Left ventricle myocardium inferior (tissue), 1 donor: ENCODE results near the gene PPP1R9A. TPM values are rescaled to one million over a fixed set of nuclear protein-coding genes. Genes with fewer than 3 reads are reported as not detected.
"Not testable (repeated sequence)": the region's sequence is repeated elsewhere in the genome, so short reads cannot be mapped to it uniquely, and the experiment has no call there.

Source experiments
- DNase-seq: peaks from one replicate; pipeline ENCODE4 v3.0.0-alpha.2; 2020
- H3K27ac ChIP-seq: fragments of 200-600 bp; replicated peaks from 2 replicates; pipeline ENCODE4 v1.8.0; 2021
- H3K27me3 ChIP-seq: fragments of 200-600 bp; 2 replicates; pipeline ENCODE4 v1.8.0; 2021; ENCODE audit warnings: low read depth
- H3K36me3 ChIP-seq: fragments of 200-600 bp; 2 replicates; pipeline ENCODE4 v1.8.0; 2021
- H3K4me1 ChIP-seq: fragments of 200-600 bp; 2 replicates; pipeline ENCODE4 v1.8.0; 2021
- H3K4me3 ChIP-seq: fragments of 200-600 bp; 2 replicates; pipeline ENCODE4 v1.8.0; 2021; ENCODE audit warnings: mild to moderate bottlenecking, moderate library complexity
- H3K9me3 ChIP-seq: fragments of 200-600 bp; replicated peaks from 2 replicates; pipeline ENCODE4 v1.8.0; 2021
- CTCF ChIP-seq: fragments of 200-600 bp; IDR thresholded peaks from 2 replicates; pipeline ENCODE4 v1.8.0; 2021; ENCODE audit warnings: antibody characterized with exemption, mild to moderate bottlenecking, borderline replicate concordance
- intact Hi-C: fragments of 100-400 bp; cut with micrococcal nuclease; formaldehyde crosslinking; loops from one replicate; pipeline ENCODE4 v1.11.0; 2022
- total RNA-seq: library from RNA; stranded (reverse); fragmentation: NEBNext Ultra II Directional; extraction: Animal tissue kit (Norgen Biotek cat#: 25700); gene quantifications from one replicate; pipeline ENCODE4 v1.2.1, GENCODE V29; 2021
- donor health status: DM: no; HTN: yes; CAD: no; lungs with severe emphysema.

Gene PPP1R9A
- total RNA-seq, 1 donor from 2014 or later = 27.6 TPM

- Histone ChIP-seq H3K4me1 (no peaks in the 10 kb centered on the region), H3K36me3 (no peaks in the 10 kb centered on the region), H3K4me3 (no peak overlapping the region), H3K27me3 (no peaks in the 10 kb centered on the region), H3K27ac (no peak overlapping the region), H3K9me3 (no peaks in the 10 kb centered on the region)
- no peak for DNase-seq
- TF ChIP-seq CTCF = no peak
- intact Hi-C loops = no loop called here
Measured at GRCh38 chr7:94997547-94997946, 90.2 kb downstream of the PPP1R9A start.

GRCh38 chr7:94998266-94999068 is 91.1 kb downstream of the PPP1R9A start:
- H3K36me3 ChIP-seq = no peaks in the 10 kb centered on the region
- H3K27ac ChIP-seq = no peak overlapping the region
- H3K4me1 ChIP-seq = no peaks in the 10 kb centered on the region
- H3K4me3 ChIP-seq = no peak overlapping the region
- DNase-seq = no peak
- no peak for TF ChIP-seq CTCF
- H3K9me3 ChIP-seq = no peaks in the 10 kb centered on the region
- H3K27me3 ChIP-seq = no peaks in the 10 kb centered on the region
- intact Hi-C loops = no loop called here

- TF ChIP-seq CTCF = no peak
Measured at GRCh38 chr7:94999069-94999351, 91.6 kb downstream of the PPP1R9A start.

DNA sequence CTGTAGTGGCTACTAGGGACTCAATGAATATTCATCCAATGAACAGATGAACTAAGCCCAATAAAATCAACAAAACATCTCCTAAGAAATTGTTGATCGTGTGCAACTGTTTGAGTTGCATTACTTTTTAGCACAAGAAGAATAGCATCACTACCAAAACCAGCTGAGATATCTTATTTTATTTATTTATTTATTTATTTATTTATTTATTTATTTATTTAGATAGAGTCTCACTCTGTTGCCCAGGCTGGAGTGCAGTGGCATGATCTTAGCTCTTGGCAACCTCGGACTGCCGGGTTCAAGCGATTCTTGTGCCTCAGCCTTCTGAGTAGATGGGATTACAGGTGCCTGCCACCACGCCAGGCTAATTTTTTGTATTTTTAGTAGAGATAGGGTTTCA is 92.2 kb downstream of the PPP1R9A start:
- H3K4me3 ChIP-seq, intact Hi-C loops, H3K9me3 ChIP-seq, H3K4me1 ChIP-seq, H3K27me3 ChIP-seq, DNase-seq, H3K27ac ChIP-seq, H3K36me3 ChIP-seq: not testable (repeated sequence)

More at GRCh38 chr7:94999069-94999351, 91.6 kb downstream of the PPP1R9A start:
- H3K4me1 ChIP-seq = peaks cover 3% of the 10 kb centered on the region
- H3K9me3 ChIP-seq = no peaks in the 10 kb centered on the region
- intact Hi-C loops = no loop called here
- H3K4me3 ChIP-seq = no peak overlapping the region
- no peak overlapping the region for H3K27ac ChIP-seq
- no peaks in the 10 kb centered on the region for H3K36me3 ChIP-seq
- DNase-seq = no peak
- no peaks in the 10 kb centered on the region for H3K27me3 ChIP-seq

DNA sequence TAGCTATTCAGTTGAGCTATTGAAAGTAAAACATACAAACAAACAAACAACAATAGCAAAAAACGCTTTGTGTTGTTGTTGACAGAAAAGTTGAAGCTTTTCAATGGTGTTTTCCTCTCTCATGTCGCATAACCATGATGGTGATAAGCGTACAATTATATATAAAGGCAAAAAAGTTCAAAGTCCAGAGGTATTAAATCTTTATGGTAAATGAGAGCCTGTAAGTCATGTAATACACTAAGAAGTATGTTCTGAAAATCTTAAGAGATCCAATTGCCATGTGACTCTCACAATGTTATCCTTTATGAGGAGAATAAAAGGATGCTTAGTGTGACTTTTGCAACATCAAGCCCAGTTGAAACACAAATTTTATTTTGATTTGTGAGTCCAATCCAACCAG is 93.9 kb downstream of the PPP1R9A start:
- H3K36me3 ChIP-seq = no peaks in the 10 kb centered on the region
- no peak for TF ChIP-seq CTCF

DNA sequence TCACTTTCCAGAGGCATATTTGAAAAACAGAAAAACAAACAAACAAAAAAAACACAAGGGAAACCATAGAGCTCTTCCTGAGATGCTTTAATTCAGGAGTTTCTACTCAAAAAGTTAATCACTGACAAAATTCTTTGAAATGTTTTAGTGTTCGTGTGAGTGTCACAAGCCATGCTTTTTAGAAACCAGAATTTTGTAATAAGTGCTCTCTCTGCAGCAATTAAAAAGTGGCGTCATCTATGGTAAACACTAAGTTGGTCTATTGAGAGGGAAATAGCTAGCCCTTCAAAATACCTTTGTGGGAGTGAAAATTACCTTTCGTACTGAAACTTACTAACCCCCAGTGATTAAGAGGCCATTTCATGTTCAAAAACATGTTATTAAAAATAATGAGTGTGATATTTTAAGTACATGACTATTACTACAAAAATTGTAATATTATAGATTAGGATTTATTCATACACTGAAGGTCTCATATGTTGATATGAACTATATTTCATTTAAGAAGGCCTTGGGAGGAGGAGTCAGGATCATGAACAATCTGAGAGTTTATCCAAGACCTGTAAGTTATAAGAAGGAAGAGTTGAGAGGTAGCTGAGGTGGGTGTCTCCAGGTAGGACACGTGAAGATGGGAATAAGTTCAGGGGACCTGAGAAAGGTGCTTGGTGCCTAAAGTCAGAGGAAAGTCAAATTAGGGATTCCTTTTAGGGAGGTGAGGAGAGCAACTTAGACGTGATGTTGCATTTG is 94.6 kb downstream of the PPP1R9A start:
- Histone ChIP-seq H3K4me3 (no peak overlapping the region), H3K27me3 (no peaks in the 10 kb centered on the region), H3K27ac (no peak overlapping the region), H3K4me1 (peaks cover 15% of the 10 kb centered on the region), H3K9me3 (no peaks in the 10 kb centered on the region), H3K36me3 (no peaks in the 10 kb centered on the region)
- TF ChIP-seq CTCF = no peak
- intact Hi-C loops = no loop called here
- no peak for DNase-seq

More for the DNA sequence above, 93.9 kb downstream of the PPP1R9A start:
- intact Hi-C loops = no loop called here
- H3K4me1 ChIP-seq = peaks cover 15% of the 10 kb centered on the region
- H3K4me3 ChIP-seq = no peak overlapping the region
- H3K9me3 ChIP-seq = no peaks in the 10 kb centered on the region
- H3K27me3 ChIP-seq = no peaks in the 10 kb centered on the region
- no peak overlapping the region for H3K27ac ChIP-seq
- no peak for DNase-seq
